GM23338 (cell line): ENCODE measurements around the gene S100A8. TPM values are rescaled to one million over a fixed set of nuclear protein-coding genes. Genes with fewer than 3 reads are reported as not detected.
A peak's percentile ranks its signal among the peaks of the same experiment; 100 is the strongest.
"Not testable (repeated sequence)": the region's sequence is repeated elsewhere in the genome, so short reads cannot be mapped to it uniquely, and the experiment has no call there.

Experiments used
- ATAC-seq: fragments of 200-7000 bp; cut with Tn5 transposase; 3 replicates; pipeline ENCODE4 v1.9.1; 2020
- DNase-seq: peaks from one replicate; pipeline ENCODE4 v3.0.0-alpha.2; 2015; ENCODE audit warnings: low spot score
- H2AFZ ChIP-seq: fragments of 200-600 bp; sonication (generic); 2 replicates; pipeline ENCODE4 v1.8.0; 2016; ENCODE audit warnings: antibody characterized with exemption, mild to moderate bottlenecking, moderate library complexity
- H3F3A ChIP-seq: fragments of 200-600 bp; sonication (generic); replicated peaks from 2 replicates; pipeline ENCODE4 v1.8.0; 2017; ENCODE audit warnings: antibody characterized with exemption, mixed run types, low read depth
- H3K27ac ChIP-seq: fragments of 200-600 bp; sonication (generic); 2 replicates; pipeline ENCODE4 v1.6.1; 2016; ENCODE audit warnings: low read depth
- H3K27me3 ChIP-seq: fragments of 200-600 bp; sonication (generic); 2 replicates; pipeline ENCODE4 v1.8.0; 2016; ENCODE audit warnings: mild to moderate bottlenecking, mixed run types, moderate library complexity; ENCODE audit not compliant: insufficient read depth
- H3K36me3 ChIP-seq: fragments of 200-600 bp; sonication (generic); 2 replicates; pipeline ENCODE4 v1.8.0; 2016; ENCODE audit warnings: mild to moderate bottlenecking; ENCODE audit not compliant: insufficient read depth
- H3K4me1 ChIP-seq: fragments of 200-600 bp; sonication (generic); 2 replicates; pipeline ENCODE4 v1.8.0; 2016; ENCODE audit warnings: mild to moderate bottlenecking, moderate library complexity; ENCODE audit not compliant: insufficient read depth
- H3K4me2 ChIP-seq: fragments of 200-600 bp; sonication (generic); 2 replicates; pipeline ENCODE4 v1.7.1; 2017; ENCODE audit warnings: mixed run types
- H3K4me3 ChIP-seq: fragments of 200-600 bp; sonication (generic); 2 replicates; pipeline ENCODE4 v1.6.1; 2016; ENCODE audit warnings: mixed run types
- H3K79me2 ChIP-seq: fragments of 200-600 bp; sonication (generic); replicated peaks from 2 replicates; pipeline ENCODE4 v1.8.0; 2017; ENCODE audit warnings: mild to moderate bottlenecking; ENCODE audit not compliant: insufficient read depth
- H3K9me2 ChIP-seq: fragments of 200-600 bp; sonication (generic); 2 replicates; pipeline ENCODE4 v1.8.0; 2017; ENCODE audit not compliant: insufficient read depth
- H4K20me1 ChIP-seq: fragments of 200-600 bp; sonication (generic); replicated peaks from 2 replicates; pipeline ENCODE4 v1.8.0; 2017; ENCODE audit warnings: mild to moderate bottlenecking; ENCODE audit not compliant: insufficient read depth
- H3K27ac Mint-ChIP-seq: 2 replicates; pipeline ENCODE4 v1.8.0; 2020; ENCODE audit warnings: inconsistent platforms, mild to moderate bottlenecking, moderate library complexity, mixed read lengths
- H3K27me3 Mint-ChIP-seq: 3 replicates; pipeline ENCODE4 v1.8.0; 2022; ENCODE audit warnings: low read depth, mild to moderate bottlenecking, moderate library complexity, mixed read lengths, inconsistent platforms; ENCODE audit not compliant: insufficient read depth, poor library complexity
- H3K36me3 Mint-ChIP-seq: 3 replicates; pipeline ENCODE4 v1.8.0; 2021; ENCODE audit warnings: low read depth, mild to moderate bottlenecking, inconsistent platforms, moderate library complexity, mixed read lengths
- H3K4me1 Mint-ChIP-seq: 3 replicates; pipeline ENCODE4 v1.8.0; 2020; ENCODE audit warnings: mild to moderate bottlenecking, inconsistent platforms, mixed read lengths
- H3K4me3 Mint-ChIP-seq: 3 replicates; pipeline ENCODE4 v1.8.0; 2021; ENCODE audit warnings: moderate library complexity, mild to moderate bottlenecking, inconsistent platforms, mixed read lengths
- H3K9me3 Mint-ChIP-seq: 3 replicates; pipeline ENCODE4 v1.8.0; 2020; ENCODE audit warnings: moderate library complexity, mild to moderate bottlenecking, inconsistent platforms, mixed read lengths
- CTCF ChIP-seq, 2 experiments: fragments of 200-600 bp in 1 of 2; sonication (generic) in 1 of 2; conservative IDR thresholded peaks; 2 replicates each; pipeline versions ENCODE4 v1.5.1 to v1.6.1; 2016 to 2017; ENCODE audit warnings: antibody characterized with exemption in 2 of 2, low read depth in 2 of 2, mild to moderate bottlenecking in 2 of 2, moderate library complexity in 1 of 2
- EZH2phosphoT487 ChIP-seq: fragments of 200-600 bp; sonication (generic); IDR thresholded peaks from one replicate; pipeline ENCODE4 v1.8.1; 2018; ENCODE audit warnings: antibody characterized with exemption; ENCODE audit not compliant: unreplicated experiment
- NANOG ChIP-seq: IDR thresholded peaks from 2 replicates; pipeline ENCODE4 v1.6.1; 2016; ENCODE audit warnings: antibody characterized with exemption, borderline replicate concordance
- POLR2AphosphoS5 ChIP-seq: IDR thresholded peaks from 2 replicates; pipeline ENCODE4 v1.6.1; 2016; ENCODE audit warnings: antibody characterized with exemption, low read depth
- ZNF114 ChIP-seq: fragments of 250-450 bp; sonication (Bioruptor Pico); IDR thresholded peaks from 2 replicates; pipeline ENCODE4 v1.5.0; 2020; ENCODE audit warnings: mild to moderate bottlenecking, moderate library complexity
- ZNF331 ChIP-seq: fragments of 250-450 bp; sonication (Bioruptor Pico); IDR thresholded peaks from 2 replicates; pipeline ENCODE4 v1.5.0; 2020; ENCODE audit warnings: low read depth, mild to moderate bottlenecking, moderate library complexity
- polyA plus RNA-seq: library from polyadenylated mRNA; unstranded; fragments of >200 nt; fragmentation: Nextera tagmentation; extraction: Ambion mirVana; gene quantifications from 2 replicates; pipeline ENCODE4 v1.2.1, GENCODE V29; 2016
- total RNA-seq: library from RNA; depleted of rRNA; stranded (reverse); fragments of >200 nt; shearing (Covaris generic); gene quantifications from 2 replicates; pipeline ENCODE4 v1.2.3, GENCODE V29; 2014
- TF ChIP-seq, protein P1 (sequence below): IDR thresholded peaks from one replicate; pipeline ENCODE4 v1.6.1; 2018; ENCODE audit warnings: antibody characterized with exemption; ENCODE audit not compliant: unreplicated experiment

Gene S100A8
- total and polyA plus RNA-seq, 2 experiments from 2014 or later, result not detected

DNA sequence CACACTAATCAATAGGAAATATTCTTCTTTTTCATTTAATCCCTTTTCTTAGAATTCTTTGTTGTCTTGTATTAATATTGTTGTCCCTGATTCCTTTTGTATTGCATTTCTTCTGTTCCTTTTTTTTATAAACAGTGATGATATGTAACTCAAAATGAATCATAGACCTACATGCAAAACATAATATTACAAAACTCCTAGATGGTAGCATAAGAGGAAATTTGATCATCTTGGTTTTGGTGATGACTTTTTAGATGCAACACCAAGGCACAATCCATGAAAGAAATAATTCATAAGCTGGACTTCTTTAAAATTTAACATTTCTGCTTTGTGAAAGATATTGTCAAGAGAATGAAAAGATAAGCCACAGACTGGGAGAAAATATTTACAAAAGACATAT is 23.1 kb upstream of the S100A8 start:
- H2AFZ ChIP-seq, H3K27ac Mint-ChIP-seq, H3K27ac ChIP-seq, H3K79me2 ChIP-seq, H3K36me3 Mint-ChIP-seq, H3K4me1 Mint-ChIP-seq, H4K20me1 ChIP-seq, DNase-seq, ATAC-seq, H3K4me2 ChIP-seq, H3K36me3 ChIP-seq, H3K4me1 ChIP-seq, H3K27me3 ChIP-seq, H3K4me3 Mint-ChIP-seq, H3F3A ChIP-seq, H3K9me2 ChIP-seq, H3K27me3 Mint-ChIP-seq, H3K4me3 ChIP-seq: not testable (repeated sequence)
- peaks cover 15% of the 10 kb centered on the region for H3K9me3 Mint-ChIP-seq

- not testable (repeated sequence) for H3K27ac Mint-ChIP-seq, H2AFZ ChIP-seq, H3K4me2 ChIP-seq, H3K79me2 ChIP-seq, H3K4me1 Mint-ChIP-seq, H3K36me3 Mint-ChIP-seq, DNase-seq, H3K36me3 ChIP-seq, H3K4me3 Mint-ChIP-seq, H3K27ac ChIP-seq, H3K4me1 ChIP-seq, ATAC-seq, H3F3A ChIP-seq, H3K4me3 ChIP-seq, H3K9me2 ChIP-seq, H4K20me1 ChIP-seq, H3K27me3 ChIP-seq
- peaks cover 12% of the 10 kb centered on the region for H3K9me3 Mint-ChIP-seq
- H3K27me3 Mint-ChIP-seq, result peaks cover 16% of the 10 kb centered on the region
Observed at GRCh38 chr1:153407274-153407673, 16.4 kb upstream of the S100A8 start.

DNA sequence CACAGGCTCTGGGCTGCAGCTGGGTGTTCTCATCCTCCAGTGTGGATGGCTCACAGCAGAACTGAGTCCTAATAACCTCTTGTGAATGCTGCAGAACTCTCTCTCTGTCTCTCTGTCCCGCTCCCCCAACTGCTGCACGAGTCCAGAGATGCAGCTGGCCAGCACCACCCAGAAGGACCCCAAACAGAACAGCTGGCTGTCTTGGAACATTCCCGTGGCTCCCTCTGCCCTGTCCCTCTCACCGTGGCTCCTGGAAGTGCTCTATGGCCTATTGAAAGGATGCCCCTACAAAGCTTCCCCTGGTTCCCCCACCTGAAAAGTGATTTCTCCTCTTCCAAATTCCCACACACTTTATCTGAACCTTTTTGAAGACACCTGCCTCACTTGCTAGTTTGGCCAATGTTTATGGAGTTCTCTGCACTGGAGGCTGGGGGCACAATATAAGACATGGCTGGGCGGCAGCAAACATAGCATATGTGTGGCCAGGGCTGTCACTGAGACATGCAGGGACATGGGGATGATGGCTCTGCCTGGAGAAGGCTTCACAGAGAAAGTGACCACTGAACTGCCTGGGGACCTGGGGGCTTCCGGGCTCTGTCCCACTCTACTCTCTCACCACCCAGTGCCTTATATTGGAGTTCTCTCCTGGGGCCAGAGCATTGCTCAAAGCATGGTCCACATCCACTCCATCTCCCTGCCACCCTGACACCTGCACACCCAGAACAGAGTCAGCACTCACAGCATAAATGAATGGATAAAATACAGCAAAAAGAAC is 15.1 kb upstream of the S100A8 start:
- not testable (repeated sequence) for H3K4me3 ChIP-seq, H3K9me2 ChIP-seq, DNase-seq, H4K20me1 ChIP-seq, H3F3A ChIP-seq, H3K27ac Mint-ChIP-seq, H3K9me3 Mint-ChIP-seq, H3K4me3 Mint-ChIP-seq, H3K36me3 Mint-ChIP-seq, ATAC-seq, H3K27me3 ChIP-seq, H3K79me2 ChIP-seq, H3K27ac ChIP-seq, H3K36me3 ChIP-seq, H3K4me1 ChIP-seq, H2AFZ ChIP-seq, H3K4me2 ChIP-seq
- Mint-ChIP-seq H3K27me3 (peaks cover 18% of the 10 kb centered on the region), H3K4me1 (peaks cover 13% of the 10 kb centered on the region)

GRCh38 chr1:153404768-153405167 is 13.9 kb upstream of the S100A8 start:
- H3K9me3 Mint-ChIP-seq, result peaks cover 7% of the 10 kb centered on the region
- DNase-seq (peak; percentile 69), ATAC-seq (peak; percentile 87)
- no peaks in the 10 kb centered on the region for H3K79me2 ChIP-seq
- no peaks in the 10 kb centered on the region for H3K4me1 ChIP-seq
- no peaks in the 10 kb centered on the region for H4K20me1 ChIP-seq
- no peak overlapping the region for H2AFZ ChIP-seq
- H3K4me2 ChIP-seq, result no peak overlapping the region
- no peaks in the 10 kb centered on the region for H3K36me3 ChIP-seq
- H3K27me3 Mint-ChIP-seq, result peaks cover 18% of the 10 kb centered on the region
- H3K36me3 Mint-ChIP-seq, result peaks cover 2% of the 10 kb centered on the region
- no peak overlapping the region for H3K27ac ChIP-seq
- H3K4me1 Mint-ChIP-seq, result peaks cover 13% of the 10 kb centered on the region
- H3K27me3 ChIP-seq, result peaks cover 9% of the 10 kb centered on the region; the same call in 1 of the 2 replicates
- H3K9me2 ChIP-seq, result 0 out of 2 replicates have a peak, but pooled peaks cover 3% of the 10 kb centered on the region
- H3K4me3 ChIP-seq, result no peak overlapping the region
- no peak overlapping the region for H3K27ac Mint-ChIP-seq
- H3F3A ChIP-seq, result no peaks in the 10 kb centered on the region
- no peak overlapping the region for H3K4me3 Mint-ChIP-seq
- TF ChIP-seq CTCF (conservative IDR thresholded peaks at IDR 0.05; ENCODE audit: low read depth in 2 of 2), result peak; percentile 83 to 85
- no peak for TF ChIP-seq ZNF114 (CRISPR knock-in tag)
- TF ChIP-seq EZH2phosphoT487, result no peak
- TF ChIP-seq ZNF331 (CRISPR knock-in tag), result 0 out of 2 replicates have a peak, but pooled peaks have one; percentile 12
- no peak for TF ChIP-seq POLR2AphosphoS5
- TF ChIP-seq, protein P1, sequence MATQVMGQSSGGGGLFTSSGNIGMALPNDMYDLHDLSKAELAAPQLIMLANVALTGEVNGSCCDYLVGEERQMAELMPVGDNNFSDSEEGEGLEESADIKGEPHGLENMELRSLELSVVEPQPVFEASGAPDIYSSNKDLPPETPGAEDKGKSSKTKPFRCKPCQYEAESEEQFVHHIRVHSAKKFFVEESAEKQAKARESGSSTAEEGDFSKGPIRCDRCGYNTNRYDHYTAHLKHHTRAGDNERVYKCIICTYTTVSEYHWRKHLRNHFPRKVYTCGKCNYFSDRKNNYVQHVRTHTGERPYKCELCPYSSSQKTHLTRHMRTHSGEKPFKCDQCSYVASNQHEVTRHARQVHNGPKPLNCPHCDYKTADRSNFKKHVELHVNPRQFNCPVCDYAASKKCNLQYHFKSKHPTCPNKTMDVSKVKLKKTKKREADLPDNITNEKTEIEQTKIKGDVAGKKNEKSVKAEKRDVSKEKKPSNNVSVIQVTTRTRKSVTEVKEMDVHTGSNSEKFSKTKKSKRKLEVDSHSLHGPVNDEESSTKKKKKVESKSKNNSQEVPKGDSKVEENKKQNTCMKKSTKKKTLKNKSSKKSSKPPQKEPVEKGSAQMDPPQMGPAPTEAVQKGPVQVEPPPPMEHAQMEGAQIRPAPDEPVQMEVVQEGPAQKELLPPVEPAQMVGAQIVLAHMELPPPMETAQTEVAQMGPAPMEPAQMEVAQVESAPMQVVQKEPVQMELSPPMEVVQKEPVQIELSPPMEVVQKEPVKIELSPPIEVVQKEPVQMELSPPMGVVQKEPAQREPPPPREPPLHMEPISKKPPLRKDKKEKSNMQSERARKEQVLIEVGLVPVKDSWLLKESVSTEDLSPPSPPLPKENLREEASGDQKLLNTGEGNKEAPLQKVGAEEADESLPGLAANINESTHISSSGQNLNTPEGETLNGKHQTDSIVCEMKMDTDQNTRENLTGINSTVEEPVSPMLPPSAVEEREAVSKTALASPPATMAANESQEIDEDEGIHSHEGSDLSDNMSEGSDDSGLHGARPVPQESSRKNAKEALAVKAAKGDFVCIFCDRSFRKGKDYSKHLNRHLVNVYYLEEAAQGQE, result no peak
- no peak for TF ChIP-seq NANOG
